GM12878 (cell line): ENCODE data around the gene ADGRL2. TPM values are rescaled to one million over a fixed set of nuclear protein-coding genes. Genes with fewer than 3 reads are reported as not detected.

Experiments used
- ATAC-seq: fragments of 200-7000 bp; cut with Tn5 transposase; 3 replicates; pipeline ENCODE4 v1.9.1; 2020; ENCODE audit warnings: mild to moderate bottlenecking, moderate library complexity
- BruUV-seq: library from RNA; stranded (reverse); fragments of 400-500 nt; replicated peaks from 2 replicates; lab custom pipeline; 2021; lab: Mats Ljungman, UMichigan
- CTCF ChIA-PET: fragments of 300-600 bp; sonication (Branson Sonifier 250); formaldehyde crosslinking; extraction: SDS; loops from one replicate; lab custom pipeline; 2021; ENCODE audit warnings: inconsistent platforms; lab: Yijun Ruan, JAX
- POLR2A ChIA-PET: fragments of 350-600 bp; formaldehyde crosslinking; extraction: SDS; loops from one replicate; lab custom pipeline; 2021; ENCODE audit warnings: inconsistent platforms; lab: Charles Lee
- RAD21 ChIA-PET: fragments of 300-600 bp; sonication (Branson Sonifier 250); formaldehyde crosslinking; loops from one replicate; lab custom pipeline; 2023; ENCODE audit warnings: antibody characterized with exemption; ENCODE audit not compliant: unreplicated experiment; lab: Charles Lee
- SMC1A ChIA-PET: fragments of 300-600 bp; sonication (Branson Sonifier 250); formaldehyde crosslinking; loops from one replicate; lab custom pipeline; 2023; ENCODE audit not compliant: unreplicated experiment, uncharacterized antibody; lab: Charles Lee
- DNase-seq: peaks from one replicate; pipeline ENCODE4 v3.0.0-alpha.2; 2011; ENCODE audit warnings: low read depth, low spot score
- FAIRE-seq: peaks from 3 replicates; lab custom pipeline; 2011; peaks lifted over from hg19 to GRCh38; lab: Jason Lieb, UNC
- H2AFZ ChIP-seq: 2 replicates; pipeline ENCODE4 v1.6.0; 2011; ENCODE audit warnings: low read depth, low read length, control low read depth; ENCODE audit not compliant: control insufficient read depth
- H3K27ac ChIP-seq: 2 replicates; pipeline ENCODE4 v1.5.1; 2011; ENCODE audit warnings: control low read depth; ENCODE audit not compliant: control insufficient read depth, insufficient read depth
- H3K27me3 ChIP-seq, 2 experiments: replicated peaks in 1 of 2; 2 replicates each; pipeline versions ENCODE4 v1.6.0 to v1.6.1; 2011; ENCODE audit warnings: low read length in 1 of 2; ENCODE audit not compliant: control insufficient read depth in 2 of 2, insufficient read depth in 2 of 2
- H3K36me3 ChIP-seq, 2 experiments: 2 replicates each; pipeline ENCODE4 v1.5.1; 2011; ENCODE audit warnings: low read length in 1 of 2; ENCODE audit not compliant: control insufficient read depth in 2 of 2, insufficient read depth in 2 of 2
- H3K4me1 ChIP-seq: 2 replicates; pipeline ENCODE4 v1.6.1; 2011; ENCODE audit warnings: mild to moderate bottlenecking, low read length, moderate library complexity, mixed read lengths; ENCODE audit not compliant: control insufficient read depth, insufficient read depth
- H3K4me2 ChIP-seq: 2 replicates; pipeline ENCODE4 v1.6.0; 2011; ENCODE audit warnings: control low read depth; ENCODE audit not compliant: control insufficient read depth, insufficient read depth
- H3K4me3 ChIP-seq: fragments of 200-600 bp; sonication (generic); 2 replicates; pipeline ENCODE4 v1.5.1; 2016
- H3K79me2 ChIP-seq: 2 replicates; pipeline ENCODE4 v1.6.0; 2011; ENCODE audit warnings: low read length; ENCODE audit not compliant: control insufficient read depth, insufficient read depth
- H3K9ac ChIP-seq: 2 replicates; pipeline ENCODE4 v1.8.0; 2011; ENCODE audit warnings: low read length, control low read depth, mixed read lengths; ENCODE audit not compliant: control insufficient read depth, insufficient read depth
- H3K9me3 ChIP-seq: replicated peaks from 3 replicates; pipeline ENCODE4 v1.5.1; 2011; ENCODE audit warnings: mild to moderate bottlenecking, low read length; ENCODE audit not compliant: control insufficient read depth, insufficient read depth
- H4K20me1 ChIP-seq: 2 replicates; pipeline ENCODE4 v1.6.0; 2011; ENCODE audit not compliant: control insufficient read depth, insufficient read depth
- IRF3 ChIP-seq: fragments of 450-650 bp; IDR thresholded peaks from 2 replicates; pipeline ENCODE4 v1.6.1; 2014; ENCODE audit warnings: mild to moderate bottlenecking
- RB1 ChIP-seq: fragments of 450-650 bp; formaldehyde crosslinking; IDR thresholded peaks from 2 replicates; pipeline ENCODE4 v1.6.1; 2017; ENCODE audit warnings: mild to moderate bottlenecking, borderline replicate concordance
- TCF3 ChIP-seq: IDR thresholded peaks from 2 replicates; pipeline ENCODE4 v1.6.1; 2012; ENCODE audit warnings: low read depth, mild to moderate bottlenecking, low read length, borderline replicate concordance; ENCODE audit not compliant: insufficient read depth
- WGBS: methylation state at CpG from one replicate; pipeline ENCODE4 v1.1.6; 2016; ENCODE audit warnings: low lambda C conversion rate; ENCODE audit not compliant: insufficient replicate concordance, insufficient coverage; ENCODE audit errors: missing lambda C conversion rate; 5-methylcytosine and 5-hydroxymethylcytosine counted together
- in situ Hi-C: fragments of 300-500 bp; cut with MboI; formaldehyde crosslinking; loops from 9 replicates; pipeline ENCODE4 v1.14.3; 2018; ENCODE audit warnings: mixed read lengths
- intact Hi-C: fragments of 100-400 bp; cut with micrococcal nuclease; formaldehyde crosslinking; loops from one replicate; pipeline ENCODE4 v1.14.2; 2022; ENCODE audit not compliant: unreplicated experiment
- polyA plus RNA-seq, 11 experiments: library from polyadenylated mRNA; depleted of rRNA in 4 of 11; unstranded in 6 of 11; stranded (reverse) in 5 of 11; fragments of >200 nt; fragmentation: Nextera tagmentation in 4 of 11; fragmentation: Illumina TruSeq in 1 of 11; extraction: Ambion mirVana in 4 of 11; extraction: Trizol in 1 of 11; gene quantifications; 1 replicate in 1 of 11; 2 replicates in 10 of 11; pipeline versions ENCODE4 v1.2.1 to v1.2.3, GENCODE V29; 2011 to 2016; ENCODE audit warnings: inconsistent platforms in 2 of 11, missing spikeins in 2 of 11, low read depth in 1 of 11
- total RNA-seq, 4 experiments: library from RNA; depleted of rRNA in 3 of 4; stranded (reverse); fragments of >200 nt in 3 of 4; fragmentation: Illumina TruSeq in 1 of 4; extraction: Trizol in 1 of 4; gene quantifications; 2 replicates each; pipeline versions ENCODE4 v1.2.1 to v1.2.3, GENCODE V29; 2013 to 2021
- TF ChIP-seq, protein P1 (sequence below): fragments of 450-650 bp; IDR thresholded peaks from 2 replicates; pipeline ENCODE4 v1.6.1; 2017; ENCODE audit warnings: mild to moderate bottlenecking, low read depth, inconsistent platforms; ENCODE audit not compliant: poor library complexity, severe bottlenecking

Gene ADGRL2
- total and polyA plus RNA-seq, 10 of the 15 experiments (the other 5 are each of a cell fraction or from before 2014, with no cell fraction given) = 0.03 to 13.6 (median 0.21) TPM

- H3K36me3 ChIP-seq = no peaks in the 10 kb centered on the region
- no peaks in the 10 kb centered on the region for H4K20me1 ChIP-seq
- intact Hi-C loops = no loop called here
- ChIA-PET CTCF (interaction anchor here (2.1 kb wide), 1 partner anchor 12 kb away, joined by 6 read pairs; no protein-coding TSS in a partner anchor), SMC1A (no interaction called here), POLR2A (no interaction called here), RAD21 (interaction anchor here (0.6 kb wide), 1 partner anchor 161 kb away, joined by 3 read pairs; no protein-coding TSS in a partner anchor)
- no peak for FAIRE-seq
- H3K4me3 ChIP-seq = no peak overlapping the region
- H3K79me2 ChIP-seq = no peaks in the 10 kb centered on the region
- H3K4me2 ChIP-seq = no peak overlapping the region
- in situ Hi-C loops = no loop called here
- no peaks in the 10 kb centered on the region for H3K9me3 ChIP-seq
- H3K27me3 ChIP-seq = no peaks in the 10 kb centered on the region
- TF ChIP-seq TCF3 (no peak), RB1 (no peak), IRF3 (no peak)
- TF ChIP-seq, protein P1, sequence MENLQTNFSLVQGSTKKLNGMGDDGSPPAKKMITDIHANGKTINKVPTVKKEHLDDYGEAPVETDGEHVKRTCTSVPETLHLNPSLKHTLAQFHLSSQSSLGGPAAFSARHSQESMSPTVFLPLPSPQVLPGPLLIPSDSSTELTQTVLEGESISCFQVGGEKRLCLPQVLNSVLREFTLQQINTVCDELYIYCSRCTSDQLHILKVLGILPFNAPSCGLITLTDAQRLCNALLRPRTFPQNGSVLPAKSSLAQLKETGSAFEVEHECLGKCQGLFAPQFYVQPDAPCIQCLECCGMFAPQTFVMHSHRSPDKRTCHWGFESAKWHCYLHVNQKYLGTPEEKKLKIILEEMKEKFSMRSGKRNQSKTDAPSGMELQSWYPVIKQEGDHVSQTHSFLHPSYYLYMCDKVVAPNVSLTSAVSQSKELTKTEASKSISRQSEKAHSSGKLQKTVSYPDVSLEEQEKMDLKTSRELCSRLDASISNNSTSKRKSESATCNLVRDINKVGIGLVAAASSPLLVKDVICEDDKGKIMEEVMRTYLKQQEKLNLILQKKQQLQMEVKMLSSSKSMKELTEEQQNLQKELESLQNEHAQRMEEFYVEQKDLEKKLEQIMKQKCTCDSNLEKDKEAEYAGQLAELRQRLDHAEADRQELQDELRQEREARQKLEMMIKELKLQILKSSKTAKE = no peak
- TF ChIP-seq, all 136 proteins: peak for 0
- BruUV-seq = no TSS peak
- 0% methylated on average over 3 of the region's 3 CpGs for WGBS
- no peak; the same call in 2 of the 3 replicates for ATAC-seq
- Histone ChIP-seq H3K27ac (no peak overlapping the region), H3K4me1 (no peaks in the 10 kb centered on the region), H2AFZ (no peak overlapping the region), H3K9ac (no peak overlapping the region)
- no peak for DNase-seq
Measured at GRCh38 chr1:81874940-81875339, 74.2 kb downstream of the ADGRL2 start.
